DOHH2 (cell line): ENCODE data around the gene TCF21.

Experiments
- H3F3A ChIP-seq: fragments of 200-600 bp; sonication (generic), shearing (Covaris generic); 2 replicates; pipeline ENCODE4 v1.6.0; 2016; ENCODE audit warnings: antibody characterized with exemption, mild to moderate bottlenecking; ENCODE audit not compliant: control insufficient read depth, insufficient read depth
- H3K27ac ChIP-seq: fragments of 200-600 bp; sonication (generic); 2 replicates; pipeline ENCODE4 v1.5.1; 2014; ENCODE audit warnings: low read depth, mild to moderate bottlenecking, low read length, moderate library complexity
- H3K27me3 ChIP-seq: fragments of 200-600 bp; sonication (generic); 2 replicates; pipeline ENCODE4 v1.6.1; 2014; ENCODE audit warnings: mild to moderate bottlenecking, low read length, mixed read lengths; ENCODE audit not compliant: control insufficient read depth
- H3K36me3 ChIP-seq: fragments of 200-600 bp; sonication (generic); 2 replicates; pipeline ENCODE4 v1.6.1; 2014; ENCODE audit warnings: mild to moderate bottlenecking, low read length, moderate library complexity, mixed read lengths; ENCODE audit not compliant: control insufficient read depth
- H3K4me1 ChIP-seq: fragments of 200-600 bp; sonication (generic); 2 replicates; pipeline ENCODE4 v1.6.1; 2014; ENCODE audit warnings: mild to moderate bottlenecking, low read length, mixed read lengths; ENCODE audit not compliant: control insufficient read depth
- H3K4me2 ChIP-seq: fragments of 200-600 bp; sonication (generic); 2 replicates; pipeline ENCODE4 v1.6.0; 2014; ENCODE audit warnings: mild to moderate bottlenecking, low read length, moderate library complexity
- H3K4me3 ChIP-seq: fragments of 200-600 bp; sonication (generic); 2 replicates; pipeline ENCODE4 v1.5.1; 2014; ENCODE audit warnings: mild to moderate bottlenecking, low read length, mixed read lengths
- H3K79me2 ChIP-seq: fragments of 200-600 bp; sonication (generic); 2 replicates; pipeline ENCODE4 v1.6.1; 2014; ENCODE audit warnings: mild to moderate bottlenecking, low read length, mixed read lengths; ENCODE audit not compliant: control insufficient read depth
- H3K9me2 ChIP-seq: fragments of 200-600 bp; sonication (generic); replicated peaks from 2 replicates; pipeline ENCODE4 v1.6.1; 2014; ENCODE audit warnings: mild to moderate bottlenecking, low read length, mixed read lengths; ENCODE audit not compliant: control insufficient read depth
- H3K9me3 ChIP-seq: fragments of 200-600 bp; sonication (generic); 2 replicates; pipeline ENCODE4 v1.6.1; 2014; ENCODE audit warnings: antibody characterized with exemption, low read length, mixed read lengths; ENCODE audit not compliant: control insufficient read depth, insufficient read depth
- H4K20me1 ChIP-seq: fragments of 200-600 bp; sonication (generic); 2 replicates; pipeline ENCODE4 v1.6.0; 2014; ENCODE audit warnings: low read depth, mild to moderate bottlenecking, antibody characterized with exemption, low read length, moderate library complexity; ENCODE audit not compliant: control insufficient read depth, insufficient read depth
- EZH2phosphoT487 ChIP-seq: fragments of 200-600 bp; sonication (generic); IDR thresholded peaks from 2 replicates; pipeline ENCODE4 v1.6.1; 2017; ENCODE audit warnings: borderline replicate concordance, mild to moderate bottlenecking, antibody characterized with exemption, low read length, moderate library complexity, mixed read lengths
- TF ChIP-seq, protein P1 (sequence below): fragments of 200-600 bp; sonication (generic); IDR thresholded peaks from one replicate; pipeline ENCODE4 v1.5.1; 2014; ENCODE audit warnings: antibody characterized with exemption, mild to moderate bottlenecking, low read depth, low read length; ENCODE audit not compliant: poor library complexity, severe bottlenecking

The TCF21 gene

DNA sequence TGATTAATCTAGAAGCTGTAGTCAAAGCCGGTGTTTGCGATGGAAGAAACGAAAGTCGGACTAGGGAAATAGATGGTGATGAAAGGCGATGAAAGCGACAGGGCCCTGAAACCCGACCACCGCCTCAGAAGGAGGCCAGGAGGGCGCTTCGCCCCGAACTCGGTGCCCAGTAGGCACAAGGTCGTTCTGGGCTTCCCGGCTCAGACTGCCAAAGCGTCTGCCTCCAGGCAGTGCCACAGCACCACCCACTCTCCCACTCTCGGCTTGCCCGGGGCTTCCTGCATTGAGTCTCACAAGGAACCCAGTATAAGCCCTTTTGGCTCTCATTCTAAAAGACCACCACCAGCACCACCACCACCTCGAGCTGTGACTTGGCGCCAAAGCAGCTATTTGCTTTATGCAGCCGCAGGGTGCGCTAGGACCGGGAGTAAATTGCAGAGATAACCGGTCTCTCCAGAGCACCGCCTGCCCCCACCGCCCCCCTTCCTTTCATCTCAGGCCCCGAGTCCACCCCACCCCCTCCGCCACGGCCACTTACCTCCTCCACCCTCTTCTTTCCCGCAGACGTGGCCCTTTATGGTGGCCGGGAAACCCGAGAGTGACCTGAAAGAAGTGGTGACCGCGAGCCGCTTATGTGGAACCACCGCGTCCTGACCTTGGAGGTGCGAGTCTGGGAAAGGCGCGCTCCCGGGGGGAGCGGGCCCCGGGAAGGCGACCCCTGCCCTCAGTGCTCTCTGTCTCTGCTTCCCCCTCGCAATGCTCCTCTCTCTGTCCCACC lies 2.4 kb downstream of the TCF21 start:
- TF ChIP-seq EZH2phosphoT487: peak; percentile 28
- TF ChIP-seq, protein P1, sequence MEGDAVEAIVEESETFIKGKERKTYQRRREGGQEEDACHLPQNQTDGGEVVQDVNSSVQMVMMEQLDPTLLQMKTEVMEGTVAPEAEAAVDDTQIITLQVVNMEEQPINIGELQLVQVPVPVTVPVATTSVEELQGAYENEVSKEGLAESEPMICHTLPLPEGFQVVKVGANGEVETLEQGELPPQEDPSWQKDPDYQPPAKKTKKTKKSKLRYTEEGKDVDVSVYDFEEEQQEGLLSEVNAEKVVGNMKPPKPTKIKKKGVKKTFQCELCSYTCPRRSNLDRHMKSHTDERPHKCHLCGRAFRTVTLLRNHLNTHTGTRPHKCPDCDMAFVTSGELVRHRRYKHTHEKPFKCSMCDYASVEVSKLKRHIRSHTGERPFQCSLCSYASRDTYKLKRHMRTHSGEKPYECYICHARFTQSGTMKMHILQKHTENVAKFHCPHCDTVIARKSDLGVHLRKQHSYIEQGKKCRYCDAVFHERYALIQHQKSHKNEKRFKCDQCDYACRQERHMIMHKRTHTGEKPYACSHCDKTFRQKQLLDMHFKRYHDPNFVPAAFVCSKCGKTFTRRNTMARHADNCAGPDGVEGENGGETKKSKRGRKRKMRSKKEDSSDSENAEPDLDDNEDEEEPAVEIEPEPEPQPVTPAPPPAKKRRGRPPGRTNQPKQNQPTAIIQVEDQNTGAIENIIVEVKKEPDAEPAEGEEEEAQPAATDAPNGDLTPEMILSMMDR: no peak
- Histone ChIP-seq H3K4me1 (no peaks in the 10 kb centered on the region), H3K4me2 (no peak overlapping the region), H3F3A (no peaks in the 10 kb centered on the region), H3K27me3 (peaks cover 52% of the 10 kb centered on the region), H3K27ac (no peak overlapping the region), H4K20me1 (no peaks in the 10 kb centered on the region), H3K79me2 (no peaks in the 10 kb centered on the region), H3K36me3 (no peaks in the 10 kb centered on the region), H3K9me2 (no peaks in the 10 kb centered on the region), H3K9me3 (no peaks in the 10 kb centered on the region), H3K4me3 (no peak overlapping the region)

DNA sequence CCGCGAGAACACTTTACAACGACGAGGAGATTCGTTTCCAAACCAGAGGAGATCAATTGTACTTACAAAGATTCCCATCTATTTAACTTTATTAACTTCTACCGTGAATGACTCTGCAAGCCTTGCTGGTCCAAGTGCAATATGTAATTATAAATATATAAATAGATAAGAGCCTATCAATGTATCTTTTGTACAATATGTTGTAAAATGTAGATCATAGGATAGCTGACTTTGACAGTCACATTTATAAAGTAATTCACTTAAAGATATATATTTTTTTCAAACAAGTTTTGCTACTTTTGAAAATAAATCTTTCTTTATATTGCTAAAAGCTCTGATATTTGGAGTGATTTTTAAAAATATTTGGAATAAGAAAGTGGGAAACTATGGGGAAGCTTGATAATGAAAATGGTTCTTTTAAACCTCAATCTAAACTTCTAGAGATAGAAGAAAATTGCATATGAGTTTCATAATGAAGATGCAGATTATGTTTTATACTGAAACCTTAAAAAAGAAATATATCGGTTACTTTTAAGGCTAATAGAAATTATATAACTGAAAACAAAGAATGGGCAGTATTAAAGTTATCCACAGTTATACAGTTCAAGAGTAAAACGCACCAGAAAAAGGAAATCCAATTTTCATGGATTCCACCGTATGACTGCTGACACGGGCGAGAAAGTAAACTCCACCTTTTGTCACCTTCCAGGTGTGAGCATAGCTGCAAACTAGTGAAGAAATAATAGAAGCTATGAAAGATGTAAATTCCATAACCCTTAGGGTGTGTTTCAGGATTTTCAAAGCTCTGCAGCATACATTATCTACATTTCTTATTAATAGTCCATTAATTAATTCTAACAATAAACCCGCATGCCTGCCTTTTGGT lies 3.3 kb downstream of the TCF21 start:
- H4K20me1 ChIP-seq: no peaks in the 10 kb centered on the region
- no peak overlapping the region for H3K4me3 ChIP-seq
- no peak overlapping the region for H3K4me2 ChIP-seq
- peaks cover 52% of the 10 kb centered on the region for H3K27me3 ChIP-seq
- no peaks in the 10 kb centered on the region for H3F3A ChIP-seq
- no peaks in the 10 kb centered on the region for H3K9me2 ChIP-seq
- H3K79me2 ChIP-seq: no peaks in the 10 kb centered on the region
- H3K9me3 ChIP-seq: no peaks in the 10 kb centered on the region
- TF ChIP-seq, protein P1: no peak
- TF ChIP-seq EZH2phosphoT487: no peak
- H3K36me3 ChIP-seq: no peaks in the 10 kb centered on the region
- no peak overlapping the region for H3K27ac ChIP-seq
- H3K4me1 ChIP-seq: no peaks in the 10 kb centered on the region

GRCh38 chr6:133892813-133893691 lies 4.1 kb downstream of the TCF21 start:
- no peaks in the 10 kb centered on the region for H3K36me3 ChIP-seq
- H3K4me3 ChIP-seq: no peak overlapping the region
- H3K9me3 ChIP-seq: no peaks in the 10 kb centered on the region
- no peaks in the 10 kb centered on the region for H4K20me1 ChIP-seq
- no peaks in the 10 kb centered on the region for H3K79me2 ChIP-seq
- H3K27me3 ChIP-seq: peaks cover 52% of the 10 kb centered on the region
- H3K27ac ChIP-seq: no peak overlapping the region
- no peak overlapping the region for H3K4me2 ChIP-seq
- no peaks in the 10 kb centered on the region for H3F3A ChIP-seq
- TF ChIP-seq EZH2phosphoT487: no peak
- TF ChIP-seq, protein P1: no peak
- H3K4me1 ChIP-seq: no peaks in the 10 kb centered on the region
- H3K9me2 ChIP-seq: no peaks in the 10 kb centered on the region
